Stimulated activated CD4-positive, alpha-beta T cell treated with anti-CD3 and anti-CD28 coated beads, Interleukin-2, amount 100 ng/mL, for 4 hours (primary cell): ENCODE measurements around the gene CCHCR1.

Experiments used
- DNase-seq: peaks from one replicate; pipeline ENCODE4 v3.0.0-alpha.2; 2020; ENCODE audit warnings: low read depth

The CCHCR1 gene

DNA sequence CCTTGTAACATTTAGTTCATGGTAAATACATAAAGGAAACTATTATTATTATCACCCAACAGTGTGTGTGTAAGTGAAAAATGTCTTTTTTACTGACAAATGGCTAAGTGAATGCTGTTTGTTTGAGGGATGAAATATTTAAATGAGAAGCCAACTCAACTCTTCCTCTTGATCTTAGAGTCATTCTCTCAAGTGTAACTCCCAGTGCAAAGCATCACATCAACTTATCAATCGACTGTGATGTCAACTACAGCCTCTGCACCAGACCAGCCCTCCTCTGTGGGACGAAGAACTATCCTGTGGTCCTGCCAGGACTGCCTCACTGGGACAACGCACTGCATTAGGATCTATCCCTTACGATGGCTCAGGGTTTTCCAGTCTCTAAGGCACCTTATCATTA lies 50.5 kb downstream of the CCHCR1 start:
- no peak for DNase-seq

DNA sequence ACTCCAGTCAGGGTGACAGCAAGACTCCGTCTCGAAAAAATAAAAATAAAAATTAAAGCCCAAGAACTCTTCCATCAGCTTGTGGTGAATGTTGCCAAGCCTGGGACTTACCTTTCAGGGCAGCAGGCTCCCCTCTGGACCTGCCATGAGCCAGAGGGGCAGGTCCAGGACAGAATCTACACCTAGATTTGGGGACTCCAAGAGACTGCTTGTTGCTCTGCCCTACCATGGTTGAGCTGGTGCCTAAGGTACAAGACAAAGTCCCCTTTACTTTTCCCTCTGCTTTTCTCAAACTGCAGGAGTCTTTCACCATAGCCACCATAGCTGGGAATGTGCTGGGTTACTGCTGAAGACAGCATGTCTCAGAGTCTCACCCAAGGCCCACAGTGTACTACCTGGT lies 54.5 kb downstream of the CCHCR1 start:
- DNase-seq, result no peak

DNA sequence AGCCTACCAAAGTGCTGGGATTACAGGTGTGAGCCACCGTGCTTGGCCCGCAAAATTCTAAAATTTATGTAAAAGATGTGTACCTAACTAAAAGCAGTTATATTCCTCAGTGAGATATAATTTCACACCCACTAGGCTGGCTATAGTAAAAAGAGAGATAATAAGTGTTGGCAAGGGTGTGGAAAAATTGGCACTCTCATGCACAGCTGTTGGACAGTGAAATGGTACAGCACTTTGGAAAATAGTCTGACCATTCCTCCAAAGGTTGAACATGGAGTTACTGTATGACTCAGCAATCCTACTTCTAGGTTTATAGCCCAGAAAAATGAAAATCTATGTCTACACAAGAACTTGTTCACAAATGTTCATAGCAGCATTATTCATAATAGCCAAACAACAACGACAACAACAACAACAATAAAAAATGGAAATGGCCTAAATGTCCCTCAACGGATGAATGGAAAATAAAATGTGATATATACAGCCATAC lies 59.1 kb downstream of the CCHCR1 start:
- no peak for DNase-seq

DNA sequence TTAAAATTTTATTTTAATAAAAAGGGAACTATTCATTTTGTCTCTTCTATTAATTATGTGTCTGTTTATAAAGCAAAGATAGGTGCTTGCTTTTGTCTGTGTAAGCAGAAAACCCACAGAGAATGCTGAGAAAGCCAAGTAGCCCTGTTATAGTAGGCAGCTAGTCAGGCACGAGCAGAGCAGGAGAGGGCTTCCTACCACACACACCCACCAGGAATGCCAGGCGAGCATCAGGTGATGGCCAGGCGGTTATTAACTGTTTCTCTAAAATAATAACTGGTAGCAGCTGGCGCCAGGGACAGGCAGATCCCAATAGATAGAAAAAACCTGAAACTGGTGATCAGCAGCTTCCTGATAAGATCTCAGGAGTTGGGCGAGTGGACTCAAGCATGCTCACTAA lies 60.9 kb downstream of the CCHCR1 start:
- no peak for DNase-seq

DNA sequence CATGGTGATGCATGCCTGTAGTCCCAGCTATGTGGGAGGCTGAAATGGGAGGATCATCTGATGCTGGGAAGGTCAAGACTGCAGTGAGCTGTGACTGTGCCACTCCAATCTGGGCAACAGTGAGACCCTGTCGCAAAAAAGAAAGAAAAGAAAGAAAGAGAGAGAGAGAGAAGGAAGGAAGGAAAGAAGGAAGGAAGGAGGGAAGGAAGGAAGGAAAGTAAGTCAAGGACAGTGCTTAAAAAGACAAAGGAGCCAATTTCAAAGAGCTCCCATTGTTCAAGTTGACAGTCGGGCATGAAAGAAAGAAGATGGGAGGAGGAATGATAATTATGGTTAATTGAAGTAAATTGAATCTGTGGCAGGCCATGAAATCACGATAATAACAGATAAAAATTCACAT lies 61.4 kb downstream of the CCHCR1 start:
- DNase-seq, result no peak

DNA sequence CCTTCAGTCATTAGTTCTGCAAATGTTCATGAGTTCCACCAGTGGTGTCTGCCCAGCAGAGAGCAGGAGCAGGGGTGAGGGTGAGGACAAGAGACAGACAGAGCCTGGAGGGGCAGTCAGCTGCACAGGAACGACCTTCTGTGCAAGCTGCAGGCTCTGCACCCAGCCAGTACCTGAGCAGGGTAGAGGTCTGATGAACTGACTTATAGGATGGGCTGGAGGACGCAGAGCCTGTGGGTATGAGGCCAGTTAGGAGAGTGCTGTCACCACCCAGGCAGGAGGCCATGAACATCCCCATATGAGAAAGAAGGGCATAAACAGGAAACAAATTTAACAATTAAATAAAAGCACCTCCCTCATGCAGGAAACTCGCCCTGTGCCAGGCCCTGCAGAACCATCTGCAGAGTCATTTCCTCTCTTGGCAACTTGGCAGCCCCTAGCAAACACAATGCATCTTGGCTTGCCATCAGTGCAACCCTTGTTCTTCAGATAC lies 63.2 kb downstream of the CCHCR1 start:
- no peak for DNase-seq

DNA sequence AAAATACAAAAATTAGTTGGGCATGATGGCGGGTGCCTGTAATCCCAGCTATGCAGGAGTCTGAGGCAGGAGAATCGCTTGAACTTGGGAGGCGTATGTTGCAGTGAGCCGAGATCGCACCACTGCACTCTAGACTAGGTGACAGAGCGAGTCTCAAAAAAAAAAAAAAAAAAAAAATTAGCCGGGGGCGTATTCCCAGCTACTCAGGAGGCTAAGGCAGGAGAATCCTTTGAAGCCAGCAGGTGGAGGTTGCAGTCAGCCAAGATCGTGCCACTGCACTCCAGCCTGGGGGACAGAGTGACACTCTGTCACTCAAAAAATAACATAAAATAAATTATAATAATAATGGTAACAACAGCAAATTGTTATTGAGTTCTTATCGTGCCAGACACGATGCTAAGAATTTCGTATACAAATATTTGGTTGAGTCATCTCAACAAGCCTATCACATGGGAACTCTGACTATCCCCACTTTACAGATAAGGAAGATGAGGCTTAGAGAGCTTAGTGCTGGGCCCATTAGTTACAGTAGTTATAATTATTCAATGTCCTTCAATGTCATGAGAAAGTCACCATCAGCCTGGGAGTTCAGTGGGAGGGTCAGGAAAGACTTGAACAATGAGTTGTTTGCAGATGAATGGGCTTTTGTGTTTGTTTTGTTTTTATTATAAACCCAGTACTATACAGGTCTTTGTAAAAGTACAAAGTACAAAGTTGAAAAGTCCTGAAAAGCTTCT lies 64.7 kb downstream of the CCHCR1 start:
- no peak for DNase-seq
